K562 (cell line): ENCODE measurements around the gene VPS45. TPM values are rescaled to one million over a fixed set of nuclear protein-coding genes. Genes with fewer than 3 reads are reported as not detected.

Experiments
- CREBBP ChIP-seq: IDR thresholded peaks from one replicate; pipeline ENCODE4 v1.6.1; 2012; ENCODE audit warnings: low read depth, mild to moderate bottlenecking, control low read depth, inconsistent platforms, low read length
- DDX20 ChIP-seq: fragments of 450-650 bp; IDR thresholded peaks from 2 replicates; pipeline ENCODE4 v1.6.1; 2016; ENCODE audit warnings: missing genetic modification characterization, low read depth, mild to moderate bottlenecking, missing compliant biosample characterization, moderate library complexity
- DPF2 ChIP-seq: fragments of 450-650 bp; IDR thresholded peaks from 2 replicates; pipeline ENCODE4 v1.6.1; 2016
- HNRNPL ChIP-seq: fragments of 200-400 bp; formaldehyde crosslinking; IDR thresholded peaks from 2 replicates; pipeline ENCODE4 v1.6.1; 2017; ENCODE audit warnings: low read depth, mild to moderate bottlenecking, low read length
- NRF1 ChIP-seq, 2 experiments: fragments of 450-650 bp; IDR thresholded peaks in 1 of 2; conservative IDR thresholded peaks in 1 of 2; 2 replicates each; pipeline ENCODE4 v1.6.1; 2014; ENCODE audit warnings: mild to moderate bottlenecking in 2 of 2
- ZFP30 ChIP-seq: fragments of 250-450 bp; sonication (Bioruptor Pico); IDR thresholded peaks from 2 replicates; pipeline ENCODE4 v1.8.0; 2022; ENCODE audit warnings: moderate library complexity, mild to moderate bottlenecking, inconsistent platforms, borderline replicate concordance
- ZFPM2 ChIP-seq: fragments of 250-450 bp; sonication (Bioruptor Pico); IDR thresholded peaks from 2 replicates; pipeline ENCODE4 v1.5.1; 2022; ENCODE audit warnings: mild to moderate bottlenecking
- ZNF644 ChIP-seq: fragments of 200-800 bp; sonication (Bioruptor generic); IDR thresholded peaks from 2 replicates; pipeline ENCODE4 v1.6.1; 2016; ENCODE audit warnings: low read depth, missing genetic modification characterization, missing compliant biosample characterization
- polyA plus RNA-seq, 8 experiments: library from polyadenylated mRNA; depleted of rRNA in 4 of 8; stranded (reverse) in 5 of 8; unstranded in 3 of 8; fragments of >200 nt; fragmentation: Nextera tagmentation in 2 of 8; fragmentation: Illumina TruSeq in 1 of 8; extraction: Ambion mirVana in 2 of 8; extraction: Trizol in 1 of 8; gene quantifications; 2 replicates each; pipeline versions ENCODE4 v1.2.1 to v1.2.3, GENCODE V29; 2011 to 2014; ENCODE audit warnings: inconsistent platforms in 1 of 8, missing spikeins in 1 of 8
- total RNA-seq, 7 experiments: library from RNA; depleted of rRNA in 6 of 7; stranded (reverse); fragments of >200 nt in 6 of 7; fragmentation: Illumina TruSeq in 2 of 7; extraction: Trizol in 2 of 7; gene quantifications; 2 replicates each; pipeline versions ENCODE4 v1.2.1 to v1.2.3, GENCODE V29; 2011 to 2021; ENCODE audit warnings: low replicate concordance in 1 of 7
- TF ChIP-seq, protein P1 (sequence below): fragments of 450-650 bp; IDR thresholded peaks from 2 replicates; pipeline ENCODE4 v1.6.1; 2016; ENCODE audit warnings: mild to moderate bottlenecking, moderate library complexity
- TF ChIP-seq, protein P2 (sequence below): fragments of 250-450 bp; sonication (Bioruptor Pico); IDR thresholded peaks from 2 replicates; pipeline ENCODE4 v1.8.0; 2021; ENCODE audit warnings: moderate library complexity, mild to moderate bottlenecking, inconsistent platforms
- TF ChIP-seq, protein P3 (sequence below): fragments of 250-450 bp; sonication (Bioruptor Pico); IDR thresholded peaks from 2 replicates; pipeline ENCODE4 v1.5.0; 2020; ENCODE audit warnings: mild to moderate bottlenecking, borderline replicate concordance

The VPS45 gene
- total and polyA plus RNA-seq, 9 of the 15 experiments (the other 6 are each of a cell fraction or from before 2014, with no cell fraction given): 17.9 to 48.2 (median 34.4) TPM

DNA sequence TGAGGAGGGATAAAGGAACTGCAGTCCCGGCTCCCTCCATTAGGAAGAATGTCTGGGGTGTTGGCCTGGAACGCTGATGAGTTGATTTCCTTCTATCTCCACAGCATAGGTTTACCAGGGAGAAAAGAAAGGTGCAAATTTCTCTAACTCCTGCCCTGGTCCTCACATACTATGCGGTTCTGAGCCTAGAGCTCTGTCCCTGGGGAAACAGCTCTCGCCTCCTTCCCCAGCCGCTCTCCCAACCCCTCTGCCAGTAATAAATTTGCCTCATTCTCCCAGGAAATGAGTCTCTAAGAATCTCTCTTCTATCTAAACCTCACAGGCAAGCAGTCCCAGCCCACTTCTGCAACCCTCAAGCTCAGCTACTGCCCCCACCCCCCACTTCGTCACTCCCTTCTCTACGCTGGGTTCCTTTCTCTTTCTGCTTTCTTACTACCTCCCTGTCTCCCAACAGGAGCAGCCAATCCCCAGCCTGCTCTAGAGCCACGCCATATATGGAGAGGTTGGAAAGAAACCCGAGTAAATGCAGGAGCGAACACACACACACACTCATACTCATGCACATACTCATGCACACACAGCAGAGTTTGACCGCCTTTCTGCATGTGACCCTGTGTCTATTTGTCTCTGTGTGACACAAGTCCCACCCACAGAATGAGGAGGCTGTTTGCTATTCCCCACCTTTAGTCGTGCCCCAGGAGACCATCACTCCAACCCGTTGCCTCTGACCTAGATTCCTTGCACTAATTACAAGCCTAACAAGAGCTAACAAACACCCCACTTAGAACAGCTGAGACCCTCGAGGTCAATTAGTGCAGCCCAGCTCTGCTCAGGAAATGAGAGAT, 95.5 kb downstream of the VPS45 start (continued):
- TF ChIP-seq, protein P1, sequence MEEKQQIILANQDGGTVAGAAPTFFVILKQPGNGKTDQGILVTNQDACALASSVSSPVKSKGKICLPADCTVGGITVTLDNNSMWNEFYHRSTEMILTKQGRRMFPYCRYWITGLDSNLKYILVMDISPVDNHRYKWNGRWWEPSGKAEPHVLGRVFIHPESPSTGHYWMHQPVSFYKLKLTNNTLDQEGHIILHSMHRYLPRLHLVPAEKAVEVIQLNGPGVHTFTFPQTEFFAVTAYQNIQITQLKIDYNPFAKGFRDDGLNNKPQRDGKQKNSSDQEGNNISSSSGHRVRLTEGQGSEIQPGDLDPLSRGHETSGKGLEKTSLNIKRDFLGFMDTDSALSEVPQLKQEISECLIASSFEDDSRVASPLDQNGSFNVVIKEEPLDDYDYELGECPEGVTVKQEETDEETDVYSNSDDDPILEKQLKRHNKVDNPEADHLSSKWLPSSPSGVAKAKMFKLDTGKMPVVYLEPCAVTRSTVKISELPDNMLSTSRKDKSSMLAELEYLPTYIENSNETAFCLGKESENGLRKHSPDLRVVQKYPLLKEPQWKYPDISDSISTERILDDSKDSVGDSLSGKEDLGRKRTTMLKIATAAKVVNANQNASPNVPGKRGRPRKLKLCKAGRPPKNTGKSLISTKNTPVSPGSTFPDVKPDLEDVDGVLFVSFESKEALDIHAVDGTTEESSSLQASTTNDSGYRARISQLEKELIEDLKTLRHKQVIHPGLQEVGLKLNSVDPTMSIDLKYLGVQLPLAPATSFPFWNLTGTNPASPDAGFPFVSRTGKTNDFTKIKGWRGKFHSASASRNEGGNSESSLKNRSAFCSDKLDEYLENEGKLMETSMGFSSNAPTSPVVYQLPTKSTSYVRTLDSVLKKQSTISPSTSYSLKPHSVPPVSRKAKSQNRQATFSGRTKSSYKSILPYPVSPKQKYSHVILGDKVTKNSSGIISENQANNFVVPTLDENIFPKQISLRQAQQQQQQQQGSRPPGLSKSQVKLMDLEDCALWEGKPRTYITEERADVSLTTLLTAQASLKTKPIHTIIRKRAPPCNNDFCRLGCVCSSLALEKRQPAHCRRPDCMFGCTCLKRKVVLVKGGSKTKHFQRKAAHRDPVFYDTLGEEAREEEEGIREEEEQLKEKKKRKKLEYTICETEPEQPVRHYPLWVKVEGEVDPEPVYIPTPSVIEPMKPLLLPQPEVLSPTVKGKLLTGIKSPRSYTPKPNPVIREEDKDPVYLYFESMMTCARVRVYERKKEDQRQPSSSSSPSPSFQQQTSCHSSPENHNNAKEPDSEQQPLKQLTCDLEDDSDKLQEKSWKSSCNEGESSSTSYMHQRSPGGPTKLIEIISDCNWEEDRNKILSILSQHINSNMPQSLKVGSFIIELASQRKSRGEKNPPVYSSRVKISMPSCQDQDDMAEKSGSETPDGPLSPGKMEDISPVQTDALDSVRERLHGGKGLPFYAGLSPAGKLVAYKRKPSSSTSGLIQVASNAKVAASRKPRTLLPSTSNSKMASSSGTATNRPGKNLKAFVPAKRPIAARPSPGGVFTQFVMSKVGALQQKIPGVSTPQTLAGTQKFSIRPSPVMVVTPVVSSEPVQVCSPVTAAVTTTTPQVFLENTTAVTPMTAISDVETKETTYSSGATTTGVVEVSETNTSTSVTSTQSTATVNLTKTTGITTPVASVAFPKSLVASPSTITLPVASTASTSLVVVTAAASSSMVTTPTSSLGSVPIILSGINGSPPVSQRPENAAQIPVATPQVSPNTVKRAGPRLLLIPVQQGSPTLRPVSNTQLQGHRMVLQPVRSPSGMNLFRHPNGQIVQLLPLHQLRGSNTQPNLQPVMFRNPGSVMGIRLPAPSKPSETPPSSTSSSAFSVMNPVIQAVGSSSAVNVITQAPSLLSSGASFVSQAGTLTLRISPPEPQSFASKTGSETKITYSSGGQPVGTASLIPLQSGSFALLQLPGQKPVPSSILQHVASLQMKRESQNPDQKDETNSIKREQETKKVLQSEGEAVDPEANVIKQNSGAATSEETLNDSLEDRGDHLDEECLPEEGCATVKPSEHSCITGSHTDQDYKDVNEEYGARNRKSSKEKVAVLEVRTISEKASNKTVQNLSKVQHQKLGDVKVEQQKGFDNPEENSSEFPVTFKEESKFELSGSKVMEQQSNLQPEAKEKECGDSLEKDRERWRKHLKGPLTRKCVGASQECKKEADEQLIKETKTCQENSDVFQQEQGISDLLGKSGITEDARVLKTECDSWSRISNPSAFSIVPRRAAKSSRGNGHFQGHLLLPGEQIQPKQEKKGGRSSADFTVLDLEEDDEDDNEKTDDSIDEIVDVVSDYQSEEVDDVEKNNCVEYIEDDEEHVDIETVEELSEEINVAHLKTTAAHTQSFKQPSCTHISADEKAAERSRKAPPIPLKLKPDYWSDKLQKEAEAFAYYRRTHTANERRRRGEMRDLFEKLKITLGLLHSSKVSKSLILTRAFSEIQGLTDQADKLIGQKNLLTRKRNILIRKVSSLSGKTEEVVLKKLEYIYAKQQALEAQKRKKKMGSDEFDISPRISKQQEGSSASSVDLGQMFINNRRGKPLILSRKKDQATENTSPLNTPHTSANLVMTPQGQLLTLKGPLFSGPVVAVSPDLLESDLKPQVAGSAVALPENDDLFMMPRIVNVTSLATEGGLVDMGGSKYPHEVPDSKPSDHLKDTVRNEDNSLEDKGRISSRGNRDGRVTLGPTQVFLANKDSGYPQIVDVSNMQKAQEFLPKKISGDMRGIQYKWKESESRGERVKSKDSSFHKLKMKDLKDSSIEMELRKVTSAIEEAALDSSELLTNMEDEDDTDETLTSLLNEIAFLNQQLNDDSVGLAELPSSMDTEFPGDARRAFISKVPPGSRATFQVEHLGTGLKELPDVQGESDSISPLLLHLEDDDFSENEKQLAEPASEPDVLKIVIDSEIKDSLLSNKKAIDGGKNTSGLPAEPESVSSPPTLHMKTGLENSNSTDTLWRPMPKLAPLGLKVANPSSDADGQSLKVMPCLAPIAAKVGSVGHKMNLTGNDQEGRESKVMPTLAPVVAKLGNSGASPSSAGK: peak; percentile 86
- peak; percentile 87 for TF ChIP-seq DPF2
- peak; percentile 78 to 80 for TF ChIP-seq NRF1 (conservative IDR thresholded peaks at IDR 0.05 in 1 of 2, IDR thresholded peaks at IDR 0.05 in 1 of 2)
- TF ChIP-seq, protein P2, sequence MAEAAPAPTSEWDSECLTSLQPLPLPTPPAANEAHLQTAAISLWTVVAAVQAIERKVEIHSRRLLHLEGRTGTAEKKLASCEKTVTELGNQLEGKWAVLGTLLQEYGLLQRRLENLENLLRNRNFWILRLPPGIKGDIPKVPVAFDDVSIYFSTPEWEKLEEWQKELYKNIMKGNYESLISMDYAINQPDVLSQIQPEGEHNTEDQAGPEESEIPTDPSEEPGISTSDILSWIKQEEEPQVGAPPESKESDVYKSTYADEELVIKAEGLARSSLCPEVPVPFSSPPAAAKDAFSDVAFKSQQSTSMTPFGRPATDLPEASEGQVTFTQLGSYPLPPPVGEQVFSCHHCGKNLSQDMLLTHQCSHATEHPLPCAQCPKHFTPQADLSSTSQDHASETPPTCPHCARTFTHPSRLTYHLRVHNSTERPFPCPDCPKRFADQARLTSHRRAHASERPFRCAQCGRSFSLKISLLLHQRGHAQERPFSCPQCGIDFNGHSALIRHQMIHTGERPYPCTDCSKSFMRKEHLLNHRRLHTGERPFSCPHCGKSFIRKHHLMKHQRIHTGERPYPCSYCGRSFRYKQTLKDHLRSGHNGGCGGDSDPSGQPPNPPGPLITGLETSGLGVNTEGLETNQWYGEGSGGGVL (CRISPR knock-in tag): no peak
- TF ChIP-seq HNRNPL: no peak
- TF ChIP-seq ZFP30 (CRISPR knock-in tag): no peak
- no peak for TF ChIP-seq DDX20 (tag)
- no peak for TF ChIP-seq CREBBP
- peak; percentile 67; the same call in 1 of the 2 replicates for TF ChIP-seq ZNF644
- TF ChIP-seq, protein P3, sequence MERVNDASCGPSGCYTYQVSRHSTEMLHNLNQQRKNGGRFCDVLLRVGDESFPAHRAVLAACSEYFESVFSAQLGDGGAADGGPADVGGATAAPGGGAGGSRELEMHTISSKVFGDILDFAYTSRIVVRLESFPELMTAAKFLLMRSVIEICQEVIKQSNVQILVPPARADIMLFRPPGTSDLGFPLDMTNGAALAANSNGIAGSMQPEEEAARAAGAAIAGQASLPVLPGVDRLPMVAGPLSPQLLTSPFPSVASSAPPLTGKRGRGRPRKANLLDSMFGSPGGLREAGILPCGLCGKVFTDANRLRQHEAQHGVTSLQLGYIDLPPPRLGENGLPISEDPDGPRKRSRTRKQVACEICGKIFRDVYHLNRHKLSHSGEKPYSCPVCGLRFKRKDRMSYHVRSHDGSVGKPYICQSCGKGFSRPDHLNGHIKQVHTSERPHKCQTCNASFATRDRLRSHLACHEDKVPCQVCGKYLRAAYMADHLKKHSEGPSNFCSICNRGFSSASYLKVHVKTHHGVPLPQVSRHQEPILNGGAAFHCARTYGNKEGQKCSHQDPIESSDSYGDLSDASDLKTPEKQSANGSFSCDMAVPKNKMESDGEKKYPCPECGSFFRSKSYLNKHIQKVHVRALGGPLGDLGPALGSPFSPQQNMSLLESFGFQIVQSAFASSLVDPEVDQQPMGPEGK (CRISPR knock-in tag): no peak
- TF ChIP-seq ZFPM2 (CRISPR knock-in tag): peak; percentile 18; the same call in 1 of the 2 replicates
